ENCODE measurements around the gene SP8. TPM values are rescaled to one million over a fixed set of nuclear protein-coding genes. Genes with fewer than 3 reads are reported as not detected.

SP8 gene
- total RNA-seq, 2 experiments from 2014 or later = 0.07 TPM; not detected in 1

DNA sequence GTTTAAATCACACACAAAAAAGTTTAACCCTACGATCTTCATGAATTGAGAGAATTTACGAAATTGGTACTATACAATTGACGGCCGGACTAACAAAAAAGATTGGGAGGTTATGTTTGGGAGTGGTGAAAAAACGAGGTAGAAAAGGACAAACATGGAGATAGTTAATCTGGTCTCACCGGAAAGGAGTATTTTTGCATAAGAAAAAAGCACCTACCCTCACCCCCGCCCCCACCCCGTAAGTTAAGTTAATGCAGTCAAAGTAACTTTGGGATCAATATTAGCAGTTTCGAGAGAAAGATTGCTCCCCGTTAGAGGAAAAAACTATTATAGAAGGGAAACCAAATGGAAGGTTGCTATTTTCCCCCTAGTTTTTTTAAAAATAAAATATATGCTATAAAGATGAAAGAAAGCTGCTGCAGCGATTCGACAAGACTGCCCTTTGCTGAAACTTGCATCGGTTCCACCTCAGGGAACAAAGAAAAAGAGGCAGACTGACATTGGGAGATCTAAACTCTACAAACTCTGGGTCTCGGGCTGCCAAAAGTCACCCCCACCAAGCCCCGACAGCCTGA, 3.5 kb downstream of the SP8 start:
- no peak for DNase-seq
- peaks cover 7% of the 10 kb centered on the region for H3K36me3 Mint-ChIP-seq (ENCODE audit: low read depth)

DNA sequence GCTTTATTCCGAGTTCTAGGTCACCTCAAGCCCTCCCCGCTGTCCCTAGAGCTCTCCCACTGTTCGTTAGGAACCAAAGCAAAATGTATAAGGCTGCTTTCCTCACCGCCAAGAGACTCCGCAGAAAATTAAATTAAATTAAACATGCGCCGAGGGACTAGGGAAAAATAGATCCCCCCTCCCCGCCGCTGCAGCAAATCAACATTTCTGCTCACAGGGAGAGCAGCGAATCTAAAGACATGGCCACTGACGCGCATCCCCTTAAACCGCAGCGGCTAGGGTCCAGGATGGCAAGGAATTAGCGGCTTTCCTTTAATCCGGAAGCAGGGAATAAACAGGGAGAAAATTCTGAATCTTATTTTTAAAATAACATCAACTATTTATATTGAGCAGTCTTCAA, 7.6 kb downstream of the SP8 start:
- peaks cover 26% of the 10 kb centered on the region for H3K4me1 Mint-ChIP-seq (ENCODE audit: low read depth)
- CTCF ChIA-PET = no interaction called here
- H3K36me3 Mint-ChIP-seq (ENCODE audit: low read depth) = peaks cover 4% of the 10 kb centered on the region

More for the DNA sequence above, 3.5 kb downstream of the SP8 start:
- Mint-ChIP-seq H3K4me3 (no peak overlapping the region), H3K27ac (no peak overlapping the region), H3K9me3 (peaks cover 4% of the 10 kb centered on the region), H3K4me1 (ENCODE audit: low read depth) (peaks cover 27% of the 10 kb centered on the region), H3K27me3 (ENCODE audit: low read depth) (peaks cover 73% of the 10 kb centered on the region)
- intact Hi-C loops (cut with micrococcal nuclease) = loop anchor here (1.0 to 10.0 kb wide), 5 partner anchors 14 to 1078 kb away; partner anchors contain the start of genes DNAH11 and POLR1F
- CTCF ChIA-PET = no interaction called here

DNA sequence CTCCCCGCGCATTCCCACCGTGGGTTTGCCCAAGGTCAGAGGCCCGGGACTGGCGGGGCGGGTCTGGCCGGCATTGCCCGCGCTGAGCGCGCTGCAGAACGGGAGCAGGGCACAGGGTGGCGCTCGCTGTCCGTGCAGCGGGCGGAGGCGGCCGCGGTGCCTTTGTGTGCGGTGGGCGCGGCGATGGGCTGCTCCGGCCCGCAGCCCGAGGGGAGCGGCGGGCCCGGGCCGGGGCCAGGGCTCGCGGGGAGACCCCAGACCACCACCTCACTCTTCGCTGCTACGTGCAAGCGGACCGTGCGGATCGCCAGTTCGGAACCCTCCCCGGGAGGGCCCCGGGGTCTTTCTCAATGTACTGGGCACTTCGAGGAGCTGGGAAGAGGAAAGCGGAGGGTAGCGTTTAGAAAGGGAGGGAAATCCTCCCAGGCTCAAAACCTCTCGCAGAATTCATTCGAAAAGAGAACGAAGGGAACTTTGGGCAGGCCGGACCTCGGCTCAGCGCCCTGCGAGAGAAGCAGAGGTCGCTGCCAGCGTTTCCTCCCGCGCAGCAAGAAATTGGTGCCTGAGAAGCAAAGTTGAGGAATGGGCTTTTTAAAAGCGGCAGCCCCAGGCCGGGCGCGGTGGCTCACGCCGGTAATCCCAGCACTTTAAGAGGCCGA, 8.5 kb downstream of the SP8 start:
- CTCF ChIA-PET = interaction anchor here (0.7 kb wide), 2 partner anchors 179 to 975 kb away, joined by 3 read pairs; no protein-coding TSS in a partner anchor
- Mint-ChIP-seq H3K36me3 (ENCODE audit: low read depth) (peaks cover 2% of the 10 kb centered on the region), H3K4me1 (ENCODE audit: low read depth) (peaks cover 20% of the 10 kb centered on the region), H3K4me3 (no peak overlapping the region), H3K27me3 (ENCODE audit: low read depth) (peaks cover 75% of the 10 kb centered on the region), H3K27ac (no peak overlapping the region), H3K9me3 (peaks cover 2% of the 10 kb centered on the region)
- intact Hi-C loops (cut with micrococcal nuclease) = loop anchor here (1.0 to 5.0 kb wide), 2 partner anchors 56 to 1224 kb away; no protein-coding TSS in a partner anchor
- peak; percentile 14 for DNase-seq

More for the DNA sequence above, 7.6 kb downstream of the SP8 start:
- DNase-seq = no peak
- intact Hi-C loops (cut with micrococcal nuclease) = loop anchor here (5.0 kb wide), 1 partner anchor 1223 kb away; no protein-coding TSS in a partner anchor
- Mint-ChIP-seq H3K4me3 (no peak overlapping the region), H3K27ac (no peak overlapping the region), H3K27me3 (ENCODE audit: low read depth) (peaks cover 76% of the 10 kb centered on the region), H3K9me3 (peaks cover 4% of the 10 kb centered on the region)

DNA sequence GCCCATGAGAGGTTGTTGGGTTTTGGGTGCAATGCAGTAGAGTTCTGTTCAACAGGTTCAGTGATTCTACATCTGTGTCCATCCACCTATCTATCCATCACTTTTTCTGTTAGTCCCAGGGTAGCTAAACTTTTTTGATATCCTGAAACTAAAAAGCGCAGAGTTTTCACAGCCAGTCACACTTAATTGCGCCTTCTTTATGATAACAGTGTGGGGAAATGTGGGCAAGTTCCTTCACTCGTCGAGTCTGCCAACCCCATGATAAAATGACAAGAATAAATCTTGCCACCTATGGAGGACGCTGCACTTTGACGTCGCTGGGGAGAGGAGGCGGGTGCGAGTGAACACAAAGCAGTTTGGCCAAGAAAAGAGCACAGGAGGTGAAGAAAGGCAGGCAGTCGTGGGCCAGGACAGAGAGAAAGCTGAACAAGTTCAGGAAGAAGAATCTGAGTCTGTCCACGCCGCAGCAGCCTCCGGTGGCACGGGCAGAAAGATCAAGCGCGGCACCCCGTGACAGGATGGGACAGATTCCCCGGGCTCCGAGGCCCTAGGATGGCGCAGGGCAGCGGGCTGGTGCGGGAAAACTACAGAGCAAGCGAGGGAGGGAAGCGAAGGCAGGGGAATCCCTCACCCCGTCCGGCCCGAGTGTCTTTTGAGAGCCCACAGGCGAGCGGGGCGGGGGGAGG, 9.2 kb downstream of the SP8 start:
- CTCF ChIA-PET = interaction anchor here (1.3 kb wide), 1 partner anchor 8 kb away, joined by 3 read pairs; no protein-coding TSS in a partner anchor
- intact Hi-C loops (cut with micrococcal nuclease) = loop anchor here (1.0 to 5.0 kb wide), 4 partner anchors 57 to 1225 kb away; no protein-coding TSS in a partner anchor
- Mint-ChIP-seq H3K36me3 (ENCODE audit: low read depth) (no peaks in the 10 kb centered on the region), H3K4me1 (ENCODE audit: low read depth) (peaks cover 19% of the 10 kb centered on the region), H3K4me3 (peak overlapping the region; percentile 51), H3K9me3 (peaks cover 2% of the 10 kb centered on the region), H3K27me3 (ENCODE audit: low read depth) (peaks cover 69% of the 10 kb centered on the region), H3K27ac (peak overlapping the region; percentile 1)
- DNase-seq = peak; percentile 14

DNA sequence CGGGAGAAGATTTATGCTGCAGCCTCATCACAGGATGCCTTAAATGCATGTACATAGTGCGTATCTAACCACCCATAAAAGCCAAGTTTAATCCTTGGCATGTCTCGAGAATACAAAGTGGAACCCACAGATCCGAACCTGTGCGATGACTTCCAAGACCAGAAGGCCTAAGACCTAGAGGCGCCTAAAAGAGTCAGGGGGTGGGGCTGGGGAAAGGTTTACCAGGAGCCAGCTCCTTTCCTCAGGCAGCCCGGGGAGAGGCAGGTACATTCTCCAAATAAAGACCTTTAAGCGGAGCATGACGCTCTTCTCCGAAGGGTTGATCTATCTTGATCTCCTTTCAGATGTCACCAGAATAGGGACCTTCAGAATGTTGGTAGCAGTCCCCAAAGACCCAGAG, 9.7 kb downstream of the SP8 start:
- Mint-ChIP-seq H3K27me3 (ENCODE audit: low read depth) (peaks cover 66% of the 10 kb centered on the region), H3K27ac (peak overlapping the region; percentile 1), H3K9me3 (peaks cover 2% of the 10 kb centered on the region), H3K4me1 (ENCODE audit: low read depth) (peaks cover 19% of the 10 kb centered on the region), H3K36me3 (ENCODE audit: low read depth) (no peaks in the 10 kb centered on the region), H3K4me3 (no peak overlapping the region)
- intact Hi-C loops (cut with micrococcal nuclease) = loop anchor here (1.0 to 5.0 kb wide), 4 partner anchors 9 to 1225 kb away; partner anchors contain the start of gene SP8
- DNase-seq = no peak
- CTCF ChIA-PET = interaction anchor here (0.8 to 1.3 kb wide), 2 partner anchors 9 to 477 kb away, joined by 3 read pairs; no protein-coding TSS in a partner anchor

DNA sequence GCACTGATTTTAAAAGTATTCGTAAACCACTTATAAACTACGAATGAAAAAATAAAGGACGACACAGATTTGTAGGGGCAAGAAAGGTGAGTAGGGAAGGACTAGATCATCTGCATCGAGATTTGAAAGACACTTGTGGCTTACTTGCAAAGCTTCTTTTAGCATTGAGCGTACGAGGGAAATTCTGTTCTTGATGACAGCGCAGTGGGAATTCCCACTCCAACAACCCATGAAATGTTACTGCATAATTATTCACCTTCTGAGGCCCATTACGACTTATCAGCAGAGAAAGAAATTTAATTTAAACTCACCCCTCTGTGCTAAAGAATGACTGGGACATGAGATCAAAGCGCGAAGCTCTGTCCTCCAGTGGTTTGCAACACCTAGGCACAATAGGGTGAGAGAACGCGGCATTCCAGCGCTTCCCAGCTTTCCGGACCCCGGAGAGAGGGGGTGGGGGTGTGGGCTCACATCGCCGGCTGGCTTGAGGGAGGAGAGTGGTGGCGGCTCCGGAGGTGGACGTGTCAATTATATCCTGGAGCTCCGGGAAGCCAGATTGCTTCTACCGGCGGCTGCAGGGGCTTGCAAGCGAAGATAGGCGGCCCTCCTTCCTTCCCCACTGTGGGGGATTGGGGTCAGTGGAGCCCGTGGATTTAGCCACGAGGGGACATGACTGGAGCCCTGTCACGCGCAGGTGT, 10.3 kb downstream of the SP8 start:
- peaks cover 64% of the 10 kb centered on the region for H3K27me3 Mint-ChIP-seq (ENCODE audit: low read depth)
- no peak overlapping the region for H3K27ac Mint-ChIP-seq
- H3K4me1 Mint-ChIP-seq (ENCODE audit: low read depth) = peaks cover 19% of the 10 kb centered on the region
- no peak for DNase-seq
- intact Hi-C loops (cut with micrococcal nuclease) = loop anchor here (1.0 to 5.0 kb wide), 2 partner anchors 10 to 1226 kb away; partner anchors contain the start of gene SP8
- no peak overlapping the region for H3K4me3 Mint-ChIP-seq
- CTCF ChIA-PET = interaction anchor here (0.8 to 1.3 kb wide), 2 partner anchors 9 to 477 kb away, joined by 3 read pairs; no protein-coding TSS in a partner anchor
- peaks cover 2% of the 10 kb centered on the region for H3K9me3 Mint-ChIP-seq
- no peaks in the 10 kb centered on the region for H3K36me3 Mint-ChIP-seq (ENCODE audit: low read depth)

DNA sequence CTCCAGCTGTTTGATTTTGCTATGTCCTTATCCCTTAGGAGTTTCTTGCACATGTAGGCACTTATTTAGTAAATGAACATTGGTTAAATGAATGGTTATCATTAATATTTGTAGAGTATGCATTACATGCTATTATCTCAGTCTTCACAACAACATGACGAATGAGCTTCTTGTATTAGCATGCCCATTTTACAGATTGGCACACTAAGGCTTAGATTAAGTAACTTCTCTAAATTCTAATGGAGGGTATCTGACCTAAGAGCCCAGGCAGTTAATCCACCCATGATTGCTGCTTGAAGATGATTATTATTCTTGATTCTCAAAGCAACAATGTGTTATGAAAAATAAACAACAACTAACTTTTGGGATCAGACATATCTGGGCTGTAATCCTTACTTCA, 32.7 kb downstream of the SP8 start:
- no peak overlapping the region for H3K27ac Mint-ChIP-seq
- CTCF ChIA-PET = no interaction called here
- H3K4me1 Mint-ChIP-seq (ENCODE audit: low read depth) = no peaks in the 10 kb centered on the region
- H3K9me3 Mint-ChIP-seq = no peaks in the 10 kb centered on the region
- H3K27me3 Mint-ChIP-seq (ENCODE audit: low read depth) = peaks cover 9% of the 10 kb centered on the region
- intact Hi-C loops (cut with micrococcal nuclease) = no loop called here
- no peak overlapping the region for H3K4me3 Mint-ChIP-seq
- H3K36me3 Mint-ChIP-seq (ENCODE audit: low read depth) = no peaks in the 10 kb centered on the region
- no peak for DNase-seq

DNA sequence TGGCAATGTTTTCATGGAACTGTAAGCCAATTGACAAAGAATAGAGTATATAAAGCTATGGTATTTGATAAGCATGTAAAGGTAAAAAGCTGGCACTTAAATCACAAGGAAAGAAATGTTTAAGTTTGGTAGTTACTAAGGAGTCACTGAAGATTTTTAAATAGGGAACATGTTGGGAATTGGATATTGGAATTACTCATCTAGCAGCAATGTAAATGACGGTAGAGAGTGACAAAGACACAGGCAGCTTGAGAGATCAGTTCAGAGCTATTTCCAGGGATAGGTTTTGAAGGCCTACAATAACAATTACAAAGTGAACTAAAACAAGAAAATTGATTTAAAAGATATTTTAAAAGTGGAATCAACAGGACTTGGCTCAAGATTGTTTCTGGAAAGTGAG, 36.8 kb downstream of the SP8 start:
- Mint-ChIP-seq H3K36me3 (ENCODE audit: low read depth) (no peaks in the 10 kb centered on the region), H3K4me3 (no peak overlapping the region), H3K27ac (no peak overlapping the region), H3K27me3 (ENCODE audit: low read depth) (peaks cover 12% of the 10 kb centered on the region), H3K9me3 (no peaks in the 10 kb centered on the region), H3K4me1 (ENCODE audit: low read depth) (no peaks in the 10 kb centered on the region)
- intact Hi-C loops (cut with micrococcal nuclease) = no loop called here
- no peak for DNase-seq
- CTCF ChIA-PET = no interaction called here

DNA sequence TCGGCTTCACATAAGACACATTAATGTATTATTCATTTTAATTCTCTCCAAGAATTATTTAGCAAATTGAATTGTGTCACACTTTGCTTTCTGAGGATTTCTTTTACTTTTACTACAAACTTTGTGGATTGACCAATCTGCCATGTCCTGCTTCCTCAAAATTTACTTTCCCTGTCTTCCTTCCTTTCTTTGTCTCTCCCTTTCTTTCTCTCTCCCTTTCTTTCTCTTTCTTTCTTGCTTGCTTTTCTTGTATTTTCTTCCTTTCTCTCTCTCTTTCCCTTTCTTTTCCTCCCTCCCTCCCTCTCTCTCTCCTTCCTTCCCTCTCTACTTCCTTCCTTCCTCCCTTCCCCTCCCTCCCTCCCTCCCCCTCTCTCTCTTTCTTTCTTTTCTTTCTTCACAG, 37.8 kb downstream of the SP8 start:
- peaks cover 15% of the 10 kb centered on the region for H3K27me3 Mint-ChIP-seq (ENCODE audit: low read depth)
- H3K9me3 Mint-ChIP-seq = no peaks in the 10 kb centered on the region
- no peaks in the 10 kb centered on the region for H3K4me1 Mint-ChIP-seq (ENCODE audit: low read depth)
- intact Hi-C loops (cut with micrococcal nuclease) = no loop called here
- H3K27ac Mint-ChIP-seq = no peak overlapping the region
- H3K4me3 Mint-ChIP-seq = no peak overlapping the region
- CTCF ChIA-PET = no interaction called here
- no peak for DNase-seq
- no peaks in the 10 kb centered on the region for H3K36me3 Mint-ChIP-seq (ENCODE audit: low read depth)

DNA sequence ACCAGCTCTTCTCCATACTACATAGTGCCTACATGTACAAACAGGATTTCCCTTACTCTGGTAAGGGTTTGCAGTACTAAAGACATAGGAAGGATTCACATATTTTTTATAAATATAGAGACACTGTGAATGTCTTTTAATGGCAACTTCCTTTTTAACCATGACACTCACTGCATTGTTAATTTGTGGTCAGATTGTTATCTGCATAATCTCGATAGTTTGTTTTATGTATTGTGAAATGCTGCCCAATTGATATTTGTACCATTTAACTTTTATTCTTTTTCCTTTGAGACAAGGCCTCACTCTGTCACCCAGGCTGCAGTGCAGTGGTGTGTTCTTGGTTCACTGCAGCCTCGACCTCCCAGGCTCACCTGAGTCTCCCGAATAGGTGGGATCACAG, 39.7 kb downstream of the SP8 start:
- H3K4me3 Mint-ChIP-seq = no peak overlapping the region
- H3K27me3 Mint-ChIP-seq (ENCODE audit: low read depth) = peaks cover 12% of the 10 kb centered on the region
- H3K36me3 Mint-ChIP-seq (ENCODE audit: low read depth) = no peaks in the 10 kb centered on the region
- no peak for DNase-seq
- H3K9me3 Mint-ChIP-seq = no peaks in the 10 kb centered on the region
- CTCF ChIA-PET = no interaction called here
- intact Hi-C loops (cut with micrococcal nuclease) = no loop called here
- no peaks in the 10 kb centered on the region for H3K4me1 Mint-ChIP-seq (ENCODE audit: low read depth)
- no peak overlapping the region for H3K27ac Mint-ChIP-seq

DNA sequence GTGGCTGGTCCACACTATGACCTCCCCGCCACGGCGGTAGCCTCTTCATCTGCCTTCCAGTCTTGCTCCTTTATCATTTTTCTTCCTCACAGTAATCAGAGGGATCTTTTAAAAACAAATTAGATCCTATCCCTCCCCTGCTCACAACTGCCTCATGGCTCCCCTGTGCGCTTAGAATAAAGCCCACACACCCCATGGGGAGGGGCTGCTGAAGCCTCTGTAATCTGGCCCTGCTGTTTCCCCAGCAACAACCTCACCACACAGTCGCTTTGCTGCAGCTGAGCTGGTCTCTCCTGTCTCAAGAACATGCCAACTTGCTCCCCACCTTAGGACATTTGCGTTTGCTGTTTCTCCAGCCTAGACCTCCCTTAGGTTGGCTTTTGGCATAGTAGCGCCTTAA, 41.0 kb downstream of the SP8 start:
- intact Hi-C loops (cut with micrococcal nuclease) = no loop called here
- Mint-ChIP-seq H3K4me3 (no peak overlapping the region), H3K4me1 (ENCODE audit: low read depth) (no peaks in the 10 kb centered on the region), H3K36me3 (ENCODE audit: low read depth) (no peaks in the 10 kb centered on the region), H3K27ac (no peak overlapping the region), H3K9me3 (no peaks in the 10 kb centered on the region), H3K27me3 (ENCODE audit: low read depth) (peaks cover 14% of the 10 kb centered on the region)
- DNase-seq = no peak
- CTCF ChIA-PET = no interaction called here

DNA sequence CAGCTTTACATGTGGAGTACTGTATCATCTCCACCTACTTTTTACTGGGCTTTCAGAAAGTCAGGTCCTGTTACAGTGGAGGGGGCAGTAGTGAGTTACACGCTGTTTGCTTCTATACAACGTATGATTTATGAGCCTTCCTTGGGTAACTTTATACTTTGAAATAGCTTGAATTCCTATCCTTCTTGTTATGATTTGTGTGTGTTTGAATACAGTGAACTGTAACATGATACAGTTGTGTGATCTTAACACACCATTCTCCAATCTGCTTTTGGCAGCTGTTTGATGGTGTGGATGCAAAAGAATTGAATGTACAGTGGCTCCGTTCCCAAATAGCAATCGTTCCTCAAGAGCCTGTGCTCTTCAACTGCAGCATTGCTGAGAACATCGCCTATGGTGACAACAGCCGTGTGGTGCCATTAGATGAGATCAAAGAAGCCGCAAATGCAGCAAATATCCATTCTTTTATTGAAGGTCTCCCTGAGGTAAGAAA, 41.7 kb downstream of the SP8 start:
- intact Hi-C loops (cut with micrococcal nuclease) = no loop called here
- Mint-ChIP-seq H3K27me3 (ENCODE audit: low read depth) (peaks cover 14% of the 10 kb centered on the region), H3K36me3 (ENCODE audit: low read depth) (no peaks in the 10 kb centered on the region), H3K4me1 (ENCODE audit: low read depth) (no peaks in the 10 kb centered on the region), H3K9me3 (no peaks in the 10 kb centered on the region), H3K27ac (no peak overlapping the region), H3K4me3 (no peak overlapping the region)
- CTCF ChIA-PET = no interaction called here
- no peak for DNase-seq

Measured in activated naive CD4-positive, alpha-beta T cell treated with anti-CD3 and anti-CD28 coated beads for 36 hours (primary cell).